HG03571 (cell line): Measurements from ENCODE around the gene TTLL4.

Source experiments
- ATAC-seq: cut with Tn5 transposase; IDR thresholded peaks from one replicate; pipeline ENCODE4 v1.9.1; 2021; ENCODE audit not compliant: unreplicated experiment

The TTLL4 gene

DNA sequence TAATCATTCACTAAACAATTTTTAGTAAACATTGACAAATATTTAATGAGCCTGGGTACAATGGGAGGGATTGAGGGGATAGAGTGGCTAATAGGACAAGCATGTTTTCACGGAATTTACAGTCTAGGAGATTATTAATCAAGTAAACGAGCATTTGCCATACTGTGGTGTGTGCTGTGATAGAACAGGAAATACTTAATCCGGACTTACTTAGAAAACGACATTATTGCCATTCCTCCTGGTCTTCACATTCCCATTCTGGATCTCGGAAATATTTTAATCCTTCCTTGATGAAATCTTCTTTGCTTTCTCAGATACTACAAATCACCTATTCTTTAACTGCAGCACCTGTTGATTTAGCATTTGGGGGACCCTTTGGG, 905 bp downstream of the TTLL4 start:
- no peak for ATAC-seq

- no peak for ATAC-seq
Measured at GRCh38 chr2:218713922-218714321, 3.3 kb downstream of the TTLL4 start.

GRCh38 chr2:218716070-218716469, 5.4 kb downstream of the TTLL4 start:
- no peak for ATAC-seq

DNA sequence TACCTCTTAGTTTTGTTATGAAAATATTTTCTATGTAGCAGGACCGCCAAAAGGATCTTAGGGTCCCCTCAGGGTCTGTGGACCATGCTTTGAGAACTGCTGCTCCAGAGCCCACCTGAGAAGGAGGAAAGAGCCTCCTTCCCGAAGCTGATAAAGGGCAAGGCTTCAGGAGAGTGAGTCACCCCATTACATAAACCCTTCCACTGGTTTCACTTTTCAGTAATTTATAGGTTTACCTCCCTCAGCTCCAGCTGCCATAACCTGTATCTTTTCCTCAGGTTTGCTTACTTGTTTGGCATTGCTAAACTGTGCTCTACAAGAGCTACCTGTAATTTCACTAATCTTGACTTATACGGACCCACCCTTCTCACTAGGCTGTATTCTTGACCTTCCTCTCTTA, 6.6 kb downstream of the TTLL4 start:
- ATAC-seq: no peak

DNA sequence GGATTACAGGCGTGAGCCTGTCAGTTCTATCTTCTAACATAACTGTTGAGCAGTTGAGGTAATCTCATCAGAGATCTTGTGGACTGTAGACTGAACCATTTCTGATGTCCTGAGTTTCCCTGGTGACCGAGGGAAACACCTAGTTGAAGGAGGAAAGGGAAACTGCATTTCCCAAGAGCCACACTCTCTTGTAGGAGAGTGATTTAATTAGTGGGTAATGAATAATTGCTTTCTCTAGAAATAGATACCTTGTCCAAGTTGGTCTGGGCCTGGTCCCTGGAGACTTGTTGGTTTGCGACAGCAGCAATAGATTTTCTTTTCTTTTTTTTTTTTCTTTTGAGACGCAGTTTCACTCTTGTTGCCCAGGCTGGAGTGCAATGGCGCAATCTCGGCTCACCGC, 7.4 kb downstream of the TTLL4 start:
- no peak for ATAC-seq

- no peak for ATAC-seq
Measured at GRCh38 chr2:218719457-218719856, 8.8 kb downstream of the TTLL4 start.

DNA sequence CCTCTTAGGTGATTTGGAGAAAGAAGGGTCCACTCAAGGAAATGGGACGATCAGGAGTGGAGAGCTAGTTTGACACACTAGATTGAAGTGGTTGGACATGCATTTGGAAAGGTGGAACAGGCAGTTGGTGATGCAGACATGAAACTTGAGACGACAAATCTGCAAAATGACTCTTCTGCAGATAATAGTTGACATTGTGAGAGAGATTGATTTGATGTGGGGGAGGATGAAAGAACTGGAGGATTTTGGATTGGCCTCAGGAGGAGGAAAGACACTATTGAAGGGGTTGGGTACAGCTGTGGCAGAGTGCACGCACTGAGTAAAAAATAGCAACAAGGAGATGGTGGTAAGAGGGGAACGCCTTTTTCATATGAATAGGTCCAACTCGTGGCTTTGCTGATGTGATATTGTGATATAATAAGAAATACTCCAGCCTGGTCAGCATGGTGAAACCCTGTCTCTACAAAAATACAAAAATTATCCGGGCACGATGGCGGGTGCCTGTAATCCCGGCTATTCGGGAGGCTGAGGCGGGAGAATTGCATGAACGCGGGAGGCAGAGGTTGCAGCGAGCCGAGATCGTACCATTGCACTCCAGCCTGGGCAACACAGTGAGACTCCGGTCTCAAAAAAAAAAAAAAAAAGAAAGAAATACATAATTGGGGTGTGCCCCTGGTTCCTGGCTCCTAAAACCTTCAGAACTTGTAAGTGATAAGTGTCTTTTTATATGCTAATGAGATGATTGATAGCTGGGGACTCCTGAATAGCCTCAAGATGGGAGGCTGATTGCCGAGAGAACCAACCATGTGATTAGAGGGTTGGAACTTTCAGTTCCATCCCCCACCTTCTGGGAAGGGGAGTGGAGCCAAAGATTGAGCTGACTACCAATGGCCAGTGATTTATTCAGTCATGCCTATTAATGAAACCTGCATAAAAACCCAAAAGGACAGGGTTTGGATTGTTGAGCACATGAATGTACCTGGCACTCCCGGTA, 9.7 kb downstream of the TTLL4 start:
- ATAC-seq: no peak

DNA sequence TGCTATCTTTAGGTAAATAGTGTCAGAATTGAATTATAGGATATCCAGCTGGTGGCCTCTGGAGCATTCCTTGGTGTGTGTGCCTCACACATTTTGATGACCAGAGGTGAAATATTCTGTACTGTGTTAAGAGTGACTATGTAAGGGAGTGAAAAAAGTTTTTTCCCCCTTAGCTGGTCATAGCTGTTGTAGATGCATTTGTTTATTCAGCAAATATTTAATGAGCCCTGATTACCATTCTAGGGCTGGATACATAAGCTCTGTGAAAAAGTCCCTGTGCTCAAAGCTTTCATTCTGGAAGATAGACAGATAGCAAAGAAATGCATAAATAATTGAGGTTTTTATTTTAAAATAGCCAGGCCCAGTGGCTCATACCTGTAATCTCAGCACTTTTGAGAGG, 10.9 kb downstream of the TTLL4 start:
- no peak for ATAC-seq

DNA sequence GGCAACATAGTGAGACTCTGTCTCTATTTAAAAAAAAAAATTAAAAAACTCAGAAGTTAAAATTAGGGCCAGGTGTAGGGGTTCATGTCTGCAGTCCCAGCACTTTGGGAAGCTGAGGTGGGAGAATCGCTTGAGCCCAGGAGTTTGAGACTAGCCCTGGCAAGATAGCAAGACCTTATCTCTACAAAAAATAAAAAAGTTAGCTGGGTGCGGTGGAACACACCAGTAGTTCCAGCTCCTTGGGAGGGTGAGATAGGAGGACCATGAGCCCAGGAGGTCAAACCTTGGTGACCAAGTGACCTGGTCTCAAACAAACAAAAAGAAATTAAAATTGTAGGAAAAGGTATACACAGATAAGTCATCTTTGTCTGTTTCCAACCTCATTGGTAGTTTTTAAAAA, 11.3 kb downstream of the TTLL4 start:
- no peak for ATAC-seq

DNA sequence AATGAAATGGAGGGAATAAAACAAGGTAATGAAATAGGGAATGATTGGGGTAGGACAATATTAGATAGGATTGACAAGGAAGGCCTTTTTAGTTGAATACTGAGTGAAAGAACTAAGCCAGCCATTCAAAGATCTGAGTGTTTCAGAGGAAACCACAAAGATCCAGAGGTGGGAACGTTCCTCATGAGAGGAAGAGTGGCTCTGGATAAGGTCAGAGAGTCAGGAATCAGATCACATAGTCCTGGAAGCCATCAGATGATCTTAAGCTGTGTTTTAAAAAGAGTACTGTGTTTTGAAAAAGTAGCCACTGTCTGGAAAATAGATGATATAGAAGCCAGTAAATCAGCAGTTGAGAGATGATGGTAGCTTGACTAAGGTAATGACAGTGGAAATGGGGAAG, 11.8 kb downstream of the TTLL4 start:
- no peak for ATAC-seq

- ATAC-seq: no peak
Measured at GRCh38 chr2:218722876-218723785, 12.5 kb downstream of the TTLL4 start.

- no peak for ATAC-seq
Measured at GRCh38 chr2:218726004-218726574, 15.5 kb downstream of the TTLL4 start.

DNA sequence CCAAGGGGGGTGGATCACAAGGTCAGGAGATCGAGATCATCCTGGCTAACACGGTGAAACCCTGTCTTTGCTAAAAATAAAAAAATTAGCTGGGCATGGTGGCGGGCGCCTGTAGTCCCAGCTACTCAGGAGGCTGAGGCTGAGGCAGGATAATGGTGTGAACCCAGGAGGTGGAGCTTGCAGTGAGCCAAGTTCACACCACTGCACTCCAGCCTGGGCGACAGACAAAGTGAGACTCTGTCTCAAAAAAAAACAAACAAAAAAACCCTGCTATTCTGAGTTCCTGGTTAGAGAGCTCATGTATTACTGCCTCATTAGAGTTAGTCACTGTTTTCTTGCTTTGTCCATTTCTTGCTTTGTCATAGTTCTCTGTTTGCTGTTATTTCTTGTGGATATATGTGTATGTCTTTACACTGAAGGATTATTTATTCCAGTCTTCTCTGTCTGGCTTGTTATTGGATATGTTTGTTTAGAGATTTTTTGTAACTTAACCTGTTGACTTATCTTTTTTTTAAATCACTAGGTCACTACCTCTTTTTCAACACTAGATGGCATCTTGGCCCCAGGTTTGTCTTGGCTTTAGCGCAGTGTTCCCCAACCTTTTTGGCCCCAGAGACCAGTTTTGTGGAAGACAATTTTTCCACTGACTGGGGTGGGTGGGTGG, 17.0 kb downstream of the TTLL4 start:
- ATAC-seq: no peak

DNA sequence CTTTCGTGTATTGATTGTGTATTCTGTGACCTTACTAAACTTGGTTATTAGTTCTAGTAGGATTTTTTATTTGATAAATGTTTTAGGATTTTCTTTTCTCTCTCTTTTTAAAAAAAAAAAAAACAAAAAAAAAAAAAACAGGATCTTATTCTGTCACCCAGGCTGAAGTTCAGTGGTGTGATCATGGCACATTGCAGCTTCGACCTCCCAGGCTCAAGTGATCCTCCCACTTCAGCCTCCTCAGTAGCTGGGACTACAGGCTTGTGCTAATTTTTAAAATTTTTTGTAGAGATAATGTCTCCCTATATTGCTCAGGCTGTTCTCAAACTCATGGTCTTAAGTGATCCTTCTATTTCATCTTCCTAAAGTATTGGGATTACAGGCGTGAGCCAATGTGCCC, 19.0 kb downstream of the TTLL4 start:
- no peak for ATAC-seq

DNA sequence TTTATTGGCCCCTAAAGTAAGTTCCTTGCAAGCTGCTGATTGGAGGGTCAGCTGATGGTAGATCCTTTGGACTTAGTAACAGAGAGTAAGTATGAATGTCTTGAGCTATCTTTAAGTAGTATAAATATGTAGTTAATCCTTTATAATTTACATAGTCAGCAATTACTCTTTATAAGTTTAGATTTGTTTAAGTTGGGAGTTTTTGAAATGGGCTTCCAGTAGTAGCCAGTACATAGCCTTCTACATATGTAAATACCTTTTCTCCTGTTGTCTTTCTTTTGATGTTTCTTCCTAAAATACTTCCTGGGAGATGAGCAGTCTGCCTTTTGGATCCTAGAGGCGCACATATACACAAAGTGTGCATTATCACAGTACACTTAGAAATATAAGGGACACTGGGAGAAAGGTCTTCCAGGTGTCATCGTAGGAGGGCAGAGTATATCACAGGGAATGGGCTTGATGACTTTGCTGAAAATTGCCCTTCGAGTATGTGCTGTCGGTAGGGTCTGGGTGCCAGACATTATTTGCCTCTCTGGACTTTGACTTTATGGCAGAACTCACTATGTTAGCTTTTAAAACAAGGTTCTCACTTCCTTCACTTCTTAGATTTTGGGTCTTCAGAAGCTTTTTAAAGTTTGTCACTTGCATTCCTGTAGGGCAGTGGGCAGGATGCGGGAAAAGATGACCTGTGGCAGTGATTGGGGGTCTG, 21.6 kb downstream of the TTLL4 start:
- ATAC-seq: no peak

DNA sequence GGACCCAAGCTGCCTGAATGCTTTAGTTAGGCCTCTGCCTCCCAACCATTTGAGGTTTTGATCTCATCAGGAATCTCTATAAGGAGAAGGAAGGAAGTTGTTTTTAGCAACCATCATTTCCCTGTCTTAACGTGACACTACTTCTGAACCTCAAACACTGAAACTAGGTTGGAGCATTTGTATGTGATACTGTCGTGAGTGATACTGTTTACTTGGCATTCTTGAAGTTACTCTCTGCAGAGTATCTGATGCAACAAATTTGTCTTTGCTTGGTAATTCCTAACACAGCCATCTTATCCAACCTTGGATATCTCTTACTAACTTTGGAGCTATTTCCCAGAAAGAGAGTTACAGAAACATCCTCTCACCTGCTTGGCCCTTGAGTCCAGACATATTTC, 22.1 kb downstream of the TTLL4 start:
- no peak for ATAC-seq

GRCh38 chr2:218733171-218734021, 22.8 kb downstream of the TTLL4 start:
- ATAC-seq: no peak

- no peak for ATAC-seq
Measured at GRCh38 chr2:218734190-218734975, 23.7 kb downstream of the TTLL4 start.

DNA sequence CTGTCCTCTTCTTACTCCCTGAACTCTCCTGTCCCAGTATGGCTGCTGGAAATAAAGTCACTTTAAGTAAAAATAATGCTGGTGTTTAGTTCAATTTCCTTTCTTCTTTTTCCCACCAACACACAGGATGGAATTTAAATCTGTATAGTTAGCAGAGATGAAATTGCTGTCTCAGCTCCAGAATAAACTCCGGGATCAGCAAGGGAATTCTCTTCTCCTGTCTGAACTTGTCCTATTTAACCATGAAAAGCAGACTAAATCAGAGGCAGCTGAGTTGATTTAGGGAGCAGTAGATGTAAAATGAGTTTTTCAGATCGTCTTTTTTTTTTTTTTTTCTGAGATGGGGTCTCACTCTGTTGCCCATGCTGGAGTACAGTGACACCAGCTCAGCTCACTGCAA, 25.9 kb downstream of the TTLL4 start:
- ATAC-seq: no peak
